Measurements from ENCODE around the gene OR1I1.

OR1I1 gene

DNA sequence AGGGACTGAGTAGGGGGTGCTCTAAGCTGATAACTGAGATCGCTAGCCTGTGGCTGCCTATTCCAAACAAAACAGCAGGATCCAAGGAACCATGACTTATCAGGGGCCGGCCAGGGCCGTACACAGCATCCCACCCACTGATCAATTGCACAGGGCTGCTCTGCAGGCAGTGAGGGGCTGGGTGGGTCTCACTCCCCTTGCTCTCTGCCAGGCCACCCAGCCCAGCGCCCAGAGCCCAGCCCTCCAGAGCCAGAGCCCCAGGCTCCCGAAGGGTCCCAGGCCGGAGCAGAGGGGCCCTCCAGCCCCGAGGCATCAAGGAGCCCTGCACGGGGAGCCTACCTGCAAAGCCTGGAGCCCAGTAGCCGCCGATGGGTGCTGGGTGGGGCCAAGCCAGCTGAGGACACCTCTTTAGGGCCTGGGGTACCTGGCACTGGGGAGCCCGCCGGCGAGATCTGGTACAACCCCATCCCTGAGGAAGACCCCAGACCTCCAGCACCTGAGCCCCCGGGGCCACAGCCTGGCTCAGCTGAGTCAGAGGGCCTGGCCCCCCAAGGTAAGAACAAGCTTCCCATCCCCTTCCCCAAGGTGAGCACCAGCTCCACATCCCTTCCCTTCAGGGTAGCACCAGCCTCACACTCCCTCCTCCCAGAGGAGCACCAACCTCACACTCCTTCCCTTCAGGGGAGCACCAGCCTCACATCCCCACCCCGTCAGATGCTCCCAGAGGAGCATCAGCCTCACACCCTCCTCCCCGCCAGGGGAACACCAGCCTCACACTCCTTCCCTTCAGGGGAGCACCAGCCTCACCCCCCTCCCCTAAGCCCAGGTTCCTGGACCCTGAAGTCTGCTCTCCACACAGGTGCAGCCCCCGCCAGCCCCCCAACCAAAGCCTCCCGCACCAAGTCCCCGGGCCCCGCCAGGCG lies 27.1 kb downstream of the OR1I1 start:
- TF ChIP-seq, protein P1, sequence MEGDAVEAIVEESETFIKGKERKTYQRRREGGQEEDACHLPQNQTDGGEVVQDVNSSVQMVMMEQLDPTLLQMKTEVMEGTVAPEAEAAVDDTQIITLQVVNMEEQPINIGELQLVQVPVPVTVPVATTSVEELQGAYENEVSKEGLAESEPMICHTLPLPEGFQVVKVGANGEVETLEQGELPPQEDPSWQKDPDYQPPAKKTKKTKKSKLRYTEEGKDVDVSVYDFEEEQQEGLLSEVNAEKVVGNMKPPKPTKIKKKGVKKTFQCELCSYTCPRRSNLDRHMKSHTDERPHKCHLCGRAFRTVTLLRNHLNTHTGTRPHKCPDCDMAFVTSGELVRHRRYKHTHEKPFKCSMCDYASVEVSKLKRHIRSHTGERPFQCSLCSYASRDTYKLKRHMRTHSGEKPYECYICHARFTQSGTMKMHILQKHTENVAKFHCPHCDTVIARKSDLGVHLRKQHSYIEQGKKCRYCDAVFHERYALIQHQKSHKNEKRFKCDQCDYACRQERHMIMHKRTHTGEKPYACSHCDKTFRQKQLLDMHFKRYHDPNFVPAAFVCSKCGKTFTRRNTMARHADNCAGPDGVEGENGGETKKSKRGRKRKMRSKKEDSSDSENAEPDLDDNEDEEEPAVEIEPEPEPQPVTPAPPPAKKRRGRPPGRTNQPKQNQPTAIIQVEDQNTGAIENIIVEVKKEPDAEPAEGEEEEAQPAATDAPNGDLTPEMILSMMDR (IDR thresholded peaks at IDR 0.05): no peak

DNA sequence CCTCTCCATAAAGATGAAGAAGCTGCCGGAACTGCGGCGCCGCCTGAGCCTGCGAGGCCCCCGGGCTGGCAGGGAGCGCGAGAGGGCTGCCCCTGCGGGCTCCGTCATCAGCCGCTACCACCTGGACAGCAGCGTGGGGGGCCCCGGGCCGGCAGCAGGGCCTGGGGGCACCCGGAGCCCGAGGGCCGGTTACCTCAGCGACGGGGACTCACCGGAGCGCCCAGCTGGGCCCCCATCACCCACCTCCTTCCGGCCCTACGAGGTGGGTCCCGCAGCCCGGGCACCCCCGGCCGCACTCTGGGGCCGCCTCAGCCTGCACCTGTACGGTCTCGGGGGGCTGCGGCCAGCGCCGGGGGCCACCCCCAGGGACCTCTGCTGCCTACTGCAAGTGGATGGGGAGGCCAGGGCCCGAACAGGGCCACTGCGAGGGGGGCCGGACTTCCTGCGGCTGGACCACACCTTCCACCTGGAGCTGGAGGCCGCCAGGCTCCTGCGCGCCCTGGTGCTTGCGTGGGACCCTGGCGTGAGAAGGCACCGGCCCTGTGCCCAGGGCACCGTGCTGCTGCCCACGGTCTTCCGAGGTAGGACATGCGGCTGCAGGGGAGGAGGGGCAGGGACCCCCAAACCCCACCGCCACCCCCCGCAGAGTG lies 27.9 kb downstream of the OR1I1 start:
- TF ChIP-seq, protein P1 (IDR thresholded peaks at IDR 0.05): no peak

DNA sequence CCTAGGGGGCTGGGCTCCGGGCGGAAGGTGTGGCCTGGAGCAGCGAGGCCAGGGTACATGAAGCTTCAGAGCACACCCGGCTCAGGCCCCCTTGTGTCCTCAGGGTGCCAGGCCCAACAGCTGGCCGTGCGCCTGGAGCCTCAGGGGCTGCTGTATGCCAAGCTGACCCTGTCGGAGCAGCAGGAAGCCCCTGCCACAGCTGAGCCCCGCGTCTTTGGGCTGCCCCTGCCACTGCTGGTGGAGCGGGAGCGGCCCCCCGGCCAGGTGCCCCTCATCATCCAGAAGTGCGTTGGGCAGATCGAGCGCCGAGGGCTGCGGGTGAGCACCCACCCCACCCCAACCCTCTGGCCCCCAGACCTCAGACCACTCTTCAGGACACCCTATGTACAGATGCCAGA lies 28.4 kb downstream of the OR1I1 start:
- TF ChIP-seq, protein P1 (IDR thresholded peaks at IDR 0.05): no peak

DNA sequence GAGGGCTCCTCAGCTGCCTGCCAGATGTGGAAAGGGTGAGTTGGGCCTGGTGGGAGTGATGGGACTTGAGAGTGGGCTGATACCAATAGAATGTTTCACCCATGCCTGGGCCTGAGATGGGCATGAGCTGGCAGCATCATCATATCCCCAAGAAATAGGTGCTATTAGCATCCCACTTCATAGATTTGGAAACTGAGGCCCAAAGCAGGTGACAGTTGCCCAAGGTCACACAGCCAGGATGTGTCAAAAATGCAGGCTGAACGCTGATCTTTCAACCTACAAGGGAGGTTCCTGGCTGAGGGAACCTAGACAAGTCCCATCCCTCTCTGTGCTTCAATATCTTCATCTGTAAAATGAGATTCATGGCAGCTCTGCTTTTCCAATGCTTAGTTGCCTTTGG lies 29.7 kb downstream of the OR1I1 start:
- TF ChIP-seq, protein P1 (IDR thresholded peaks at IDR 0.05): no peak

DNA sequence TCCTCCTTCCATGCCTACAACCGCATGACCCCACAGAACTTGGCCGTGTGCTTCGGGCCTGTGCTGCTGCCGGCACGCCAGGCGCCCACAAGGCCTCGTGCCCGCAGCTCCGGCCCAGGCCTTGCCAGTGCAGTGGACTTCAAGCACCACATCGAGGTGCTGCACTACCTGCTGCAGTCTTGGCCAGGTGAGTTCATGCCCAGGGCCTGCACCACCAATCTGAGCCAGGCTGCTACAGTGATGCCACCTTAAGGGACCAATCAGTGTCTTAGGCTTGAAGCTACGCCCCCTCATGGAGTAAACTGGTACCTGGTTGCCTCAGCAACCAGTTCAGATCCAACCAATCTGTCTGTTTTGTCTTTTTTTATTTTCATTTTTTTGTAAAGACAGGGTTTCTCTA lies 30.4 kb downstream of the OR1I1 start:
- TF ChIP-seq, protein P1 (IDR thresholded peaks at IDR 0.05): no peak

DNA sequence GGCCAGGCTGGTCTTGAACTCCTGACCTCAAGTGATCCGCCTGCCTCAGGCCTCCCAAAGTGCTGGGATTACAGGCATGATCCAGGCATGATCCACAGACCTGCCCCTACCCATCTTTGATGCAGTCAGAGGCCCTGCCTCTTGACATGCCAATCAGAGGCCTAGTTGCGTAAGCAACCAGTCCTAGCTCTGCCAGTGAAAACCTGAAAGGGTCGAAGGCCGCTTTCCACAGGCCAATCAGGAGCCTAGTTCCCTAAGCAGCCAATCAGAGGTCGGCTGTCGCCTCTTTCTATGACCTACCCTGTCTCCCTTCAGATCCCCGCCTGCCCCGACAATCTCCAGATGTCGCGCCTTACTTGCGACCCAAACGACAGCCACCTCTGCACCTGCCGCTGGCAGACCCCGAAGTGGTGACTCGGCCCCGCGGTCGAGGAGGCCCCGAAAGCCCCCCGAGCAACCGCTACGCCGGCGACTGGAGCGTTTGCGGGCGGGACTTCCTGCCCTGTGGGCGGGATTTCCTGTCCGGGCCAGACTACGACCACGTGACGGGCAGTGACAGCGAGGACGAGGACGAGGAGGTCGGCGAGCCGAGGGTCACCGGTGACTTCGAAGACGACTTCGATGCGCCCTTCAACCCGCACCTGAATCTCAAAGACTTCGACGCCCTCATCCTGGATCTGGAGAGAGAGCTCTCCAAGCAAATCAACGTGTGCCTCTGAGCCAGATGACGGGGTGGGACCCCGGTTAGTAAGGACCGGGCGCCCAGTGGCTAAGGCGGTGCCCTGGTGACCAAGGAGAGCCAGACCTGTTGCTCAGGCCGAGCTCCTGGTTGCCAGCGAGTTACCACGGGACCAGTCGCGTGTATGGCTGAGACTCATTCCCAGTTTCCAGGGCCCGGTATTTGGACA lies 31.5 kb downstream of the OR1I1 start:
- TF ChIP-seq, protein P1 (IDR thresholded peaks at IDR 0.05): no peak

DNA sequence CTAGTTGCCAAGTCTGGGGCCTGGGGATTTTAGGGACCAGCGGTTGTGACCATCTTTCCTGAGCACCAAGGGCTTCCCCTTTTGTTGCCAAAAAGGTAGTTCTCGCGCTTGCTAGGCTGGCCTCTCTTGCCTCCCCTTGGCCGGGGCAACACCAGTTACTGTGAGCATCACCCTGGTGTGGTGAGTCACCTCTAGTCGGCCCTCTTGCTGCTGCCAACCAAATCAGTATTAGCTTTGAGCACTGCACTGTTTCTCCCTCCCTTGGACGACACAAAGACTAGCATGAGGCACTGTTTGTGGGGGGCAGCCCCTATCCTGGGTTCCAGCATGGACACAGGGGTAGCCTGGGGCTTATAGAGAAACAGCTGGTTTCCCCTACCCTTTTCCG lies 32.1 kb downstream of the OR1I1 start:
- TF ChIP-seq, protein P1 (IDR thresholded peaks at IDR 0.05): no peak

Data from LNCAP (cell line).